Stimulated activated naive CD8-positive, alpha-beta T cell treated with anti-CD3 and anti-CD28 coated beads, Interleukin-15, amount 100 ng/mL, for 72 hours (primary cell): ENCODE measurements around the gene PET100.
A peak's percentile ranks its signal among the peaks of the same experiment; 100 is the strongest.

Experiments
- ATAC-seq: fragments of 150-1000 bp; cut with Tn5 transposase; 2 replicates; pipeline ENCODE4 v1.10.0; 2021; ENCODE audit warnings: mild to moderate bottlenecking, moderate library complexity
- DNase-seq, 2 donors: peaks; one replicate each; pipeline ENCODE4 v3.0.0; 2021 to 2022
- H3K27ac Mint-ChIP-seq, 2 donors: one replicate each; pipeline ENCODE4 v1.8.0; 2022; ENCODE audit warnings: mild to moderate bottlenecking in 2 of 2, mixed read lengths in 2 of 2, moderate library complexity in 2 of 2
- H3K27me3 Mint-ChIP-seq: one replicate; pipeline ENCODE4 v1.8.0; 2022; ENCODE audit warnings: mixed read lengths
- H3K4me1 Mint-ChIP-seq: one replicate; pipeline ENCODE4 v1.8.0; 2022; ENCODE audit warnings: mild to moderate bottlenecking, mixed read lengths
- H3K4me3 Mint-ChIP-seq, 2 donors: one replicate each; pipeline ENCODE4 v1.8.0; 2022; ENCODE audit warnings: mild to moderate bottlenecking in 2 of 2, mixed read lengths in 2 of 2, moderate library complexity in 1 of 2
- H3K9me3 Mint-ChIP-seq, 2 donors: one replicate each; pipeline ENCODE4 v1.8.0; 2022; ENCODE audit warnings: mixed read lengths in 2 of 2

Gene PET100

DNA sequence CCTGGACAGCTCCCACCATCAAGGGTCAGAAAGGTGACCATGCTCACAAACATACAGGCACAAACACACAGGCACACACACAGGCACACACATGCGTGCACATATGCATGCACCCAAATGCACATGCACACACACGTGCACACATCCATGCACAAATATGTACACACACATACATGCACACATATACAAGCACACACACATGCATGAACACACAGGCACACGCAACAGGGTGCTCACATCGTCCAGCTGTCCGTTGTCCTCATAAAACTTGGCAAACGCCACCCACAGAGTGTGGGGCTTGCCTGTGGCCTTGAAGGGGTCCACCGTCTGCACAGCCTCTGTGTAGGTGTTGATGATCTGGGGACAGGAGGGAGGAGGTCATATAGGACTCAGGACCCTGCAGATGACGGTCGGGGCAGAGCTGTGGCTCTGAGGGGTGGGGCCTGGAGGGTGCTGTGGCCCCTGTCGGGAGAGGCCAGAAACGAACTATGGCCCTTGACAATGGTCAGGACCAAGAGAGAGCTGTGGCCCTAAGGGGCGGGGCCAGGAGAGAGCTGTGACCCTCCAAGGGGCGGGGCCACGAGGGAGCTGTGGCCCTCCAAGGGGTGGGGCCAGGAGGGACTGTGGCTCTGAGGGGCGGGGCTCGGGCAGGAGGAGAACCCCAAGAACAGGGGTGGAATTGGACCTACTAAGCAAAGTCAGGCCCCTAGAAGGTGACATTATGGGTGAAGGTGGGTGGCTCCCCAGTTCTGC, 6.5 kb upstream of the PET100 start:
- H3K9me3 Mint-ChIP-seq = no peaks in the 10 kb centered on the region
- no peak overlapping the region for H3K27ac Mint-ChIP-seq
- H3K4me1 Mint-ChIP-seq = peaks cover 12% of the 10 kb centered on the region
- DNase-seq (no peak), ATAC-seq (no peak)
- no peaks in the 10 kb centered on the region for H3K27me3 Mint-ChIP-seq
- no peak overlapping the region for H3K4me3 Mint-ChIP-seq

DNA sequence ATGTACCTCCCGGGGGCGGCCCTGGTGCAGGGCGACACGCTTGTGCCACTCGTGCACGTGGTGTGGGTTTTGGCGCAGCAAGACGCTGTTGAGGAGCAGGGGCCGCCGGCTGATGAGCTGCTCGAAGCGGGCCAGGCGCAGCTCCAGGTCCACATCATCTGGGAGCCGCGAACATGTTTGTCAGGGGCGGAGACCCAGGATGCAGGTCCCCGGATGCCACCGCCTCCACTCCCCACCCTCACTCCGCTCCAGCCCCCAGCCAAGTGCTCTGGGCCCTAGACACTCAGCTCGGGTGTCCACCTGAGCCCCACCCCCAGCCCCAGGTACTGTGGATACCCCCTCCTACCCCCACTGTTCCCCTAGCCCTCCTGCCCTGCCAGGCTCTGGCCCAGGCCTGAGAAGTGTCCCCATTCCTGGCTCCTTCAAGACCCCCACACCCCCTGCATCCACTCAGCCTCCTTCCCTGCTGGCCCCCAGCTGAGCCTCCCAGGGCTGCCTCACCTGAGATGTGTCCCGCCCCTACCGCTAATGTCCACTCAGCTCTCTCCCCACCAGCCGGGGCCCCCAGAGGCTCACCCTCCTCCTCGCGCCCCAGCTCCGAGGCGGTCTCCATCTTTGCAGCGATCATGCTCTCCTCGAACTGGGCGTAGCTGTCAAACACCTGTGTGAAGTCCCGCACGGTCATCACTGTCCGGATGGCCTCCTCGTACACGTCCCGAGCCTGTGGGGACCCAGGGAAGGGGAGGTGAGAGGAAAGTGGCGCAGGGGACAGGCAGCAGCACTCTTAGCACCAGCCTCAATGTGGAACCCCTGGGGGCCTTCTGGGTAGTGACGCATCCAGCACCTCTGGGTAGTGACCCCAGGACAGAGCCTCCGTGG, 5.6 kb upstream of the PET100 start:
- H3K27me3 Mint-ChIP-seq = no peaks in the 10 kb centered on the region
- H3K4me3 Mint-ChIP-seq = no peak overlapping the region
- ATAC-seq = no peak
- no peak for DNase-seq
- no peaks in the 10 kb centered on the region for H3K9me3 Mint-ChIP-seq
- peaks cover 21% of the 10 kb centered on the region for H3K4me1 Mint-ChIP-seq
- no peak overlapping the region for H3K27ac Mint-ChIP-seq

DNA sequence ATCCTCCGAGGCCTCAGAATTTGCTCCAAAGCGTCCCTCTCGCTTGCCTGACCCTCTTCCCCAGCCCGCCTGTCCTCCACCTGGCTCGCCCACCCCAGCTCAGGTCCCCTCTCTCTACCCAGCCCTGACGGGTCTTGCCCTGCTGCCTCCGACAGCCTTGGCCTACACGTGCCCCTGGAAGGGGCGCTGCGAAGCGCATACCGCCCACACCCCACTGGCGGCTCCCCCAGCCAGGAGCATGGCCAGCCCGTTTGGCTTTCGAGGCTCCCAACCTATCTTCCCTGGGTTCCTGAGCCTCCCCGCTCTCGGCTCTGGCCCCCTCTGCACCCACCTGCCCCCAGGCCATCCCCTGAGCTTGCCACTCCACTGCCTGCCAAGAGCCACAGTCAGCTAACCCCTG, 4.8 kb upstream of the PET100 start:
- DNase-seq = no peak
- no peak overlapping the region for H3K27ac Mint-ChIP-seq
- H3K27me3 Mint-ChIP-seq = no peaks in the 10 kb centered on the region
- H3K4me1 Mint-ChIP-seq = peaks cover 29% of the 10 kb centered on the region
- no peaks in the 10 kb centered on the region for H3K9me3 Mint-ChIP-seq
- ATAC-seq = no peak
- no peak overlapping the region for H3K4me3 Mint-ChIP-seq

DNA sequence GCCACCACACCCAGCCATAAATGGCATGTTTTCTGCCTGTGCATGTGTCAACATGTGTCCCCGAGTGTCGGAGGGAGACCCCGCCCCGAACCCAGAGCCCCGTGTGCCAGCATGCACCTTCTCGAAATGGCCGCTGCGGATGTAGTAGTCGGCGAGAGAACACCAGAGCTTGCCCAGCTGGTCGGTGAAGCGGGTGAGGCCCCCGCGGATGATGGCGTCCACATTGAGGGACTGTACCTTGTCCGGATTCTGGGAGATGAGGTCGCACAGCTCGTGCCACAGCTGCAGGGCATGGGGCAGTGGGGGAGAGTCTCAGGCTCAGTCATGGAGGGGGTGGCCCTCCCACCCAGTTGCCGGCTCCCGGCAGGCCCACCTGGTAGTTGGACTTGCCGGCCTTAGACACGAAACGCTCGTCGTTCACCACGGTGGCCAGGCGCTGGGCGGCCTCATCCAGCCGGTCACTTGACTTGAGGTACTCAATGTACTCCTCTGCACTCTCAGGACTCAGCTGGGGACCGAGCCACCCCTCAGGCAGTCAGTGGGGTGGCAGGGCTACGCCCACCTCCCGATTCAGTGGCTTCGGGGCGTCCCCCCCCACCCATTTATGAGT, 3.7 kb upstream of the PET100 start:
- DNase-seq (no peak), ATAC-seq (no peak)
- Mint-ChIP-seq H3K9me3 (no peaks in the 10 kb centered on the region), H3K4me1 (peaks cover 40% of the 10 kb centered on the region), H3K27ac (no peak overlapping the region), H3K27me3 (no peaks in the 10 kb centered on the region), H3K4me3 (no peak overlapping the region)

DNA sequence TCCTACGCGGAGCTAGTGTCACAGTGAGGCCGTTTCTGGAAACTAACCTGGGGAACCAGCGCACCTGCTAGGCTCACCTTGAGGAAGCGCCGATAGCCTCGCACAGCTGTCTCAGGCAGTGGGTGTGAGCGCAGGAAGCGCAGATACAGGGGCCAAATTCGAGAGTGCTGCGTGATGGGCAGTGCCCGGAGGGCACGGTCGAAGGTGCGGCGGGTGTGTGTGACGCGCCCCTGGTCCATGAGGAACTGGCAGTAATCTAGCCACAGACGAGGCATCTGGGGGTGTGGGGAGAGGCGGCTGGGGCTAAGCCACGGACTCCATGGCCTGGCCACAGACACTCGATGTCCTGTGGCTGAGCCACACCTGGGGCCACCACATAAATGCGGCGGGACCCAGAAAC, 2.4 kb upstream of the PET100 start:
- peaks cover 53% of the 10 kb centered on the region for H3K4me1 Mint-ChIP-seq
- no peak overlapping the region for H3K4me3 Mint-ChIP-seq
- H3K27ac Mint-ChIP-seq = peak overlapping the region in 1 of 2 donors; percentile 93
- ATAC-seq (no peak), DNase-seq (no peak)
- no peaks in the 10 kb centered on the region for H3K27me3 Mint-ChIP-seq
- H3K9me3 Mint-ChIP-seq = no peaks in the 10 kb centered on the region

DNA sequence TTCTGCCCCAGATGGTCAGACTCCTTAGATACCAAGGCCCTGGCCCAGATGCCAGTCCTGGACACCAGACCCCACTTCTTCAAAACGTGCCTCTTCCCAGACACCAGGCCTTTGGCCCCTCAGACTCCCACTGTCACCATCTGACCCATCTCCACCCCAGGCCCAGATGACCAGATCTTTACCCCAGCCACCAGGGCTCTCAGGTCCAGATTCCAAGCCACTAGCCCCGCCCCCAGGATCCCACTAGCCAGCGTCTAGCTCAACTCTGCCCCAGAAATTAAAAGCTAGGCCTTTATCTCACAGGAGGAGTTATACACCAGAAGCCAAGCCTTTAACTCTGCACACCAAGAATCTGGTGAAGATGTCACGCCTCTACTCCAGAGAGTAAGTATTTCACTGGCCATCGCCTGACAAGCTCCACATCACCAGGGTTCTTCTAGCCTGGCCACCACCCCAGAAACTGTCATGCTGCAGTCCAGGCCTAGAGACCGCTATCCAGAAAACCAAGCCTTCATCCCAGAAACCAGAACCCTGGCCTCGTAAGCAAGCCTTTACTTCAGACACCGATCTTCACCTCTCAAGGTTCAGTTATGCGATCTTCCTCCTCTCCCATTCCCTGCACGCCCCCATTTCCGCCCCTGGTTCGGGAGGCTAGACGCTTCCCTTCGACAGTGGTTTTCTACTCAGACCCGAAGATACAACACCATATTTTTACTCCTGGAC, 843 bp upstream of the PET100 start:
- Mint-ChIP-seq H3K27me3 (no peaks in the 10 kb centered on the region), H3K4me1 (peaks cover 66% of the 10 kb centered on the region), H3K27ac (peak overlapping the region; percentile 99), H3K4me3 (peak overlapping the region; percentile 90 to 94), H3K9me3 (no peaks in the 10 kb centered on the region)
- ATAC-seq (no peak), DNase-seq (no peak)

DNA sequence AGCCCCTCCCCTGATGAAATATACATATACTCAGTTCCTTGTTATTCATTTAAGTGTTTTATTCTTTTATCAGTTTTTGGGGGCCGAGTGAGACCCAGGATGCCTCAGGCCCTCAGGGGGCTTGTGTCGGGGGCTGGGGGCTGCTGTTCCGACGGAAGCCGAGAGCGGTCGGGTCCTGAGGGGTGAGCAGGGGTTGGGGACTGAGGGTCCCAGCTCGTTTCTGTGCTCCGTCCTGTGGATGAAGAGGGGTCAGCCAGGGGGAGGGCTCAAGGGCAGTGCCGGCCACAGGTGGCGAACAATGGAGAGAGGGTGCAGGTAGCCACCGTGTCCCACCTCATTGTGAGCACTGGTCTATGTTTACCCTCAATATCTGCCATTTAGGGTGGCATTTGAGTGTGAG, 2.0 kb downstream of the PET100 start:
- Mint-ChIP-seq H3K9me3 (no peaks in the 10 kb centered on the region), H3K27ac (no peak overlapping the region), H3K4me3 (no peak overlapping the region), H3K27me3 (no peaks in the 10 kb centered on the region), H3K4me1 (peaks cover 89% of the 10 kb centered on the region)
- DNase-seq (no peak), ATAC-seq (no peak)

DNA sequence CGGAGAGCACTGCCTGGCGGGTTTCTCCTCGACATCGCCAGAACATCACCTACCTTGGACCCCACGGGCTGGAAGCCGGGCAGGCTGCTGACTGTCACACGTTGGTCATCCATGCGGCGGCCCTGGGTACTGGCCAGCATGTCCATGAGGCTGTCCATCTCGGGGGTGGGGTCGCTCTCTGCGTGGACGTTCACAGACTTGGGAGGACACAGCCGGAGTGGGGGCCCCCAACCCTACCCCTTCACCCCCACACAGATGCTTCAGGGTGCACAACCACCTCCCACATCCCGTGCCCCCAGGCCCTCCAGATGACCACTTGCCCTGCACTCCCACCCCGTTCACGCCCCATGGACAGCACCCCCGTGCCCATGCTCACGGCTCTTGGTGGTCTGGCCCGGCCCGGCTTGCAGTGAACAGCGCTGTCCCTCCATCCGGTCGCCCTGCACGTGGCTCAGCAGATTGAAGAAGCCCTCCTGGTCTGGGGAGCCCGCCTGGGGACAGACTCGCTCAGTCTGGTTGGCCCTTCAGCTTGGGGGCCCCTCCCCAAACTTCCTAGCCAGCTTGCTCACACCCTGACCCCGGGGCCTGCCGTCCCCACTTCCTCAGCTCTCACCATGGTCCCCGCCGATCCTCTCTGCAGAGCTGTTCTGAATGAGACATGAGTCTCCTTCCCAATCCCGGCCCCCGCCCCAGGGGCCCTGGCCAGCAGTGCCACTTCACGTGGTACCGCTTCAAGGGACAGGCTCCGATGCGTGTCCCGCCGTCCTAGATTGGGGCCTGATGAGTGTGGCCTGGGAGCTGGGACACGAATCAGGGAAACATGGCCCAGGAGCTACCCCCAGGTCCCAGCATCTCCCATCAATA, 3.0 kb downstream of the PET100 start:
- H3K4me3 Mint-ChIP-seq = no peak overlapping the region
- peaks cover 88% of the 10 kb centered on the region for H3K4me1 Mint-ChIP-seq

DNA sequence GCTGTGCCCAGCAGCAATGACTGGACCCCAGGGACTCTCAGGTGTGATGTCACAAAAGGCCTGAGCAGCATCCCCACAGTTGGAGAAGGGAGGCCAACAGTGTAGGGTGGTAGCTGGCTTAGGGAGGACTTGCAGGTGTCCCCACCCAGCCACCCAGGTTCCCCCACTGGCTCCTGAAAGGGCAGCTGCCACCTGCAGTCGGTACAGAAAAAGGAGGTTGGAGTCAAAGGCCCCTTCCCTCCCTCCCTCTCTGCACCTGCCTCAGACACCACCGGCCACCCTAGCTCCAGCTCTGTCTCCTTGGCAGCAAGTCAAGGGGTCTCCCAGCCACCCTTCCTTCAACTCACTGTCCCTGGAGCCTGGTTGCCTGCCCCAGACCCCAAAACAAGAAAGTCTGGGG, 4.1 kb downstream of the PET100 start, which contains the start of gene PCP2:
PCP2 (minus strand) TSS at position 22 of the 400 bp plus-strand sequence. CDS start 262 bp downstream, outside the sequence.
- H3K9me3 Mint-ChIP-seq = no peaks in the 10 kb centered on the region
- peaks cover 88% of the 10 kb centered on the region for H3K4me1 Mint-ChIP-seq

More for the DNA sequence above, 3.0 kb downstream of the PET100 start:
- no peak for DNase-seq
- no peaks in the 10 kb centered on the region for H3K27me3 Mint-ChIP-seq
- peak overlapping the region in 1 of 2 donors; percentile 92 for H3K27ac Mint-ChIP-seq
- no peak for ATAC-seq
- H3K9me3 Mint-ChIP-seq = no peaks in the 10 kb centered on the region

DNA sequence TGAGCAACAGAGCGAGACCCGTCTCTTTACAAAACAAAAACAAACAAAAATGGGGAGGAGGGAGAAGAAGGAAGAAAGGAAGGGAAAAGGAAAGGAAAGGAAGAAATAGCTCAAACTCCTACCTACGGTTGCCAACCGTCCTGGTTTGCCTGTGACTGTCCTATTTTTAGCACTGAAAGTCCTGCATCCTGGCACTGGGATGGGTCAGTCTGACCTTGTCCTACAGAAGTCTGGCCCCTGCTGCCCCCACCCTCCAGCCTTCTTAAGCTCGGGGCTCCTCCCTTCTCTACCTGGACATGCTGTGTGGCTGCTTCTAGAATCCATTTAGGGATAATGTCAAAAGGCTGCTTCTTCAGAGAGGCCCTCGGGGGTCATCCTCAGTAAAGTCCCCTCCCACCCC, 6.1 kb downstream of the PET100 start:
- Mint-ChIP-seq H3K4me1 (peaks cover 85% of the 10 kb centered on the region), H3K9me3 (peaks cover 6 to 9% of the 10 kb centered on the region in 2 donors), H3K4me3 (peak overlapping the region in 1 of 2 donors; percentile 28), H3K27me3 (no peaks in the 10 kb centered on the region), H3K27ac (no peak overlapping the region)
- DNase-seq (no peak), ATAC-seq (no peak)

More for the DNA sequence above, 4.1 kb downstream of the PET100 start, which contains the start of gene PCP2:
- no peak for DNase-seq
- Mint-ChIP-seq H3K4me3 (no peak within 1 kb of the TSS), H3K27me3 (no peaks in the 10 kb centered on the region), H3K27ac (peak within 1 kb of the TSS in 1 of 2 donors; percentile 92)
- no peak for ATAC-seq

DNA sequence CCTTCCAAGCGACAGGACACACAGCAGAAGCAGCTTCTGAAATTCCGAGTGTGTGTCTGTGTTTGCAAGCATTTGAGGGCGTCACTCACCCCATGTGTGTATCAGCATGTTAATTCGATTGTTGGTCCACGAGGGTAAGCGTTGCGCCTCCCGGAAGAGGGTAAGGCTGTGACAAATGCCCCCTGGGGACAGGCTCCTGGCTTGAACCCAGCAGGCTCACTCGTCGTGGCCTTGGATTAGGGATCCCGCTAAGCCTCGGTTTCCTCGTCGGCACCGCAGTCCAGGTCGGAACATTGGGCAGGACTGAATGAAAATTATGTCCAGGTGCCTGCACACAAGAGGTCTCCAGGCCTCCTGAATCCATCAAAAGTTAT, 6.7 kb downstream of the PET100 start:
- no peaks in the 10 kb centered on the region for H3K27me3 Mint-ChIP-seq
- peak overlapping the region; percentile 90 to 93 for H3K4me3 Mint-ChIP-seq
- DNase-seq (no peak), ATAC-seq (no peak)
- peaks cover 6 to 9% of the 10 kb centered on the region in 2 donors for H3K9me3 Mint-ChIP-seq
- H3K27ac Mint-ChIP-seq = peak overlapping the region; percentile 63 to 98
- peaks cover 79% of the 10 kb centered on the region for H3K4me1 Mint-ChIP-seq

DNA sequence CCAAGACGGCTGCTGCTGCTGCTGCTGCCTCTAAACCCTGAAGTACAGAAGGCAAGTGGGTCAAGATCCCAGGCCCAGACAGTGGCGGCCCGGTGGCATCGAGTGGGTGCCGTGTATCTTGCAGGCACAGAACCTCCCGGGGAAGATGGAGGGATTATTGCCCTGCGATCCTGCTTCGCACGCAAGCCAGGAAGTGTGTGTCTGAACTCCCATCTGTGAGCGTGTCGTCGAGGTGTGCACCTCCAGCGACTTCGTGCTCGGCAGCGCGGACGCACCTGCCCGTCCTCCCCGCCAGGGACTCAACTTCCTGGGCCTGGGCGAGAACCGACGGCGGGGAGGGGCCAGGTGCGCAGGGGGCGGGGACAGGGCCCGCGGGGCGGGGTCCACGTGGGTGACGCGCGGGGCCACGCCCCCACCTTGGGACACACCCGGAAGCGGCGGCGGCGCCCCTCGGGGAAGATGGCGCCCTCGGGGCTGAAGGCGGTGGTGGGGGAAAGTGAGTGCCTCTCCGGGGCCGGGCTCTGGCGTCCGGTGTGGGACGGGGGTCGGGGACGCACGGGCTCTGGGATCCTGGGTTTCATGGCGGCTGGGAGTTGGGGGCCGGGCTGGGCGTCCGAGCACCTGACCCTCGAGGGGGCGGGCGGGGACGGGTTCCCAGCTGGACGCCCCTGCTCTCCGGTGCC, 7.2 kb downstream of the PET100 start, which contains the start of gene STXBP2:
STXBP2 (plus strand) TSS at position 420 of the 683 bp plus-strand sequence; CDS start at position 460, 40 bp downstream.
- ATAC-seq (peak; percentile 94), DNase-seq (peak; percentile 91 to 93)
- Mint-ChIP-seq H3K27me3 (no peaks in the 10 kb centered on the region), H3K4me3 (peak within 1 kb of the TSS; percentile 90 to 93), H3K9me3 (peaks cover 6 to 9% of the 10 kb centered on the region in 2 donors), H3K27ac (peak within 1 kb of the TSS; percentile 98 to 99), H3K4me1 (peaks cover 74% of the 10 kb centered on the region)

DNA sequence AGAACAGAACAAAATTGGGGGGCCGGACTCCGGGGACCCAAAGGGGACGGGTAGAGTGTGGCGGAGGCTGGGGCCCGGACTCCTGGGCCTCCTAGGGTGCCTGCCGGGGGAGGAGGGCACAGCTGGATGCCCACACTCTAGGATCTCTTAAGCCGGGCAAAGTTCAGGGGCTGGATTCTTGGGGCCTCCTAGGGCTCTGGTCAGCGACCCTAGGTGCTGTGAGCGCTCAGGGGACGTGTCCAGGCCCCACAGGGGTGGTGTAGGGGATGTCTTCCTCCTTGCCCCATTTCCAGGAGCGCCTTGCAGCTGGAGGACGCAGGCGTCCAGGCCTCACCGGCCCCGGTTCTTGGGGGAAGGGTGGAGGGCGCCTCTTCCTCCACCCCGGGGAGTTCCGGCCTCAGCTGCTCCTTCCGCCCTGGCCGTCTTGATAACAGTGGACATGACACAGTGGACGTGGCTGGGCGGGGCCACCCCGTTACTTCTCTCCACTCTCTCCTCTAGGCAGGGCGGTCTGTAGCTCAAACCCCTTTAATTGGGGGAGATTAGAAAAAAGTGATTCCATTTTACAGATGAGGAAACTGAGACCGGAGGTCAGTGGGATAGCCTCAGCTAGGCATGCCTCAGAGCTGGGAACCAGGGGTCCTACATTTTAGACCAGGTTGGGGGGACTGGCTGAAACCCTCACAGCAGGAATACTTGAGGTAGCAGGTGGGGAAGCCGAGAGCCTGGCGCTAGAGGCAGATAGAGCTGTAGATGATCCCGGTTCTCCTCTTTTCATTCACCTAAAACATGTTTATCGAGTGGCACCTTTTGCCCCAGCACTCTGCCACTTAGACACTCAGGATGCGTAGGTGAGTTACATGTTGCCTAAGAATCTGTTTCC, 8.0 kb downstream of the PET100 start:
- DNase-seq (peak in 1 of 2 donors; percentile 35), ATAC-seq (peak; percentile 50)
- Mint-ChIP-seq H3K4me1 (peaks cover 69% of the 10 kb centered on the region), H3K9me3 (peaks cover 6 to 9% of the 10 kb centered on the region in 2 donors), H3K27me3 (no peaks in the 10 kb centered on the region), H3K27ac (peak overlapping the region; percentile 98 to 99), H3K4me3 (peak overlapping the region; percentile 90 to 93)
